Thoracic aorta (tissue), 2 donors: ENCODE measurements around the gene CD8A. TPM values are rescaled to one million over a fixed set of nuclear protein-coding genes. Genes with fewer than 3 reads are reported as not detected.
"Not testable (repeated sequence)": the region's sequence is repeated elsewhere in the genome, so short reads cannot be mapped to it uniquely, and the experiment has no call there.

Experiments used
- ATAC-seq: fragments of 150-250 bp; one replicate; pipeline ENCODE4 v1.8.0; 2017; ENCODE audit warnings: low read depth; ENCODE audit not compliant: insufficient number of reproducible peaks, low FRiP score
- DNase-seq: peaks from one replicate; pipeline ENCODE4 v3.0.0-alpha.2; 2020; ENCODE audit warnings: low spot score
- H3K27ac ChIP-seq, 2 donors: fragments of 200-600 bp; sonication (generic); 1 replicate in 1 of 2; 2 replicates in 1 of 2; pipeline ENCODE4 v1.5.1; 2016; ENCODE audit warnings: mild to moderate bottlenecking in 2 of 2, moderate library complexity in 2 of 2
- H3K27me3 ChIP-seq: fragments of 200-600 bp; sonication (generic); replicated peaks from 2 replicates; pipeline ENCODE4 v1.6.0; 2016; ENCODE audit warnings: mild to moderate bottlenecking; ENCODE audit not compliant: insufficient read depth
- H3K36me3 ChIP-seq: fragments of 200-600 bp; sonication (generic); one replicate; pipeline ENCODE4 v1.5.1; 2016
- H3K4me1 ChIP-seq, 2 donors: fragments of 200-600 bp; sonication (generic); 1 replicate in 1 of 2; 2 replicates in 1 of 2; pipeline versions ENCODE4 v1.5.1 to v1.6.0; 2016; ENCODE audit warnings: low read depth in 2 of 2, mild to moderate bottlenecking in 1 of 2; ENCODE audit not compliant: control insufficient read depth in 1 of 2
- H3K4me3 ChIP-seq: fragments of 200-600 bp; sonication (generic); 2 replicates; pipeline ENCODE4 v1.5.1; 2016; ENCODE audit warnings: mild to moderate bottlenecking
- H3K9me3 ChIP-seq: fragments of 200-600 bp; sonication (generic); 2 replicates; pipeline ENCODE4 v1.5.1; 2016
- CTCF ChIP-seq: fragments of 200-600 bp; sonication (generic); IDR thresholded peaks from one replicate; pipeline ENCODE4 v1.5.1; 2019; ENCODE audit warnings: antibody characterized with exemption
- total RNA-seq, 2 donors: library from RNA; depleted of rRNA; stranded (reverse); fragments of >200 nt; gene quantifications; one replicate each; pipeline versions ENCODE4 v1.1.0 to v1.2.3, GENCODE V29; 2016

The CD8A gene
- 1 to 10 TPM; 3.4 to 4.4 TPM for total RNA-seq

- DNase-seq = no peak
- no peak for ATAC-seq
- Histone ChIP-seq H3K27ac (no peak within 1 kb of the TSS), H3K4me1 (peaks cover 16 to 36% of the 10 kb centered on the region in 2 donors), H3K36me3 (no peaks in the 10 kb centered on the region), H3K4me3 (peak within 1 kb of the TSS; percentile 55), H3K27me3 (peaks cover 10% of the 10 kb centered on the region), H3K9me3 (no peaks in the 10 kb centered on the region)
- no peak for TF ChIP-seq CTCF
Observed at GRCh38 chr2:86790676-86791572, at the start of gene CD8A. Gene CD8A (minus strand): TSS chr2:86790913. CDS start chr2:86790825, 88 bp downstream.

- ATAC-seq, H3K27ac ChIP-seq, H3K4me3 ChIP-seq, H3K9me3 ChIP-seq, H3K36me3 ChIP-seq, DNase-seq, H3K27me3 ChIP-seq, H3K4me1 ChIP-seq: not testable (repeated sequence)
Observed at GRCh38 chr2:86839871-86840548, 49.3 kb upstream of the CD8A start.

DNA sequence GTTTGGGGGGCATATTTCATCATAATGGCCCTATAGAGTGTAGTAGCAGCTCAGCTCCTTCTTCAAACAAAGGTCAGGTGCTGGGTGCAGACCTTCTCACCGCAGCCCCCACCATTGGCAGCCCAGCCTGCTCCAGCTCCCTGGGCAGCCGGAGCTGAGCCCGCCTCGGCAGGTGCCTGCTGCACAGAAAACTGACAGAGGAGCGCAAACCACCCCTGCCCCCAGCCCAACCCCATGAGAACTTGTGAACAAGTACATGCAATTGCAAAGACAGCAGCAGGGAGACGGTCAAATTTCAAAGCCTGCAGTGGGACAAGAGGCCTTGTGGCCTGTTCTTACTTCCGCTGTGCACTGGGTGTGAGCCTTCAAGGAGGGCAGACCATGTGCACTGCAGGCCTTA lies 48.7 kb upstream of the CD8A start:
- not testable (repeated sequence) for H3K36me3 ChIP-seq, H3K27me3 ChIP-seq, ATAC-seq, DNase-seq, H3K4me1 ChIP-seq, H3K27ac ChIP-seq, H3K9me3 ChIP-seq, H3K4me3 ChIP-seq

- not testable (repeated sequence) for DNase-seq, ATAC-seq, H3K4me1 ChIP-seq, H3K27me3 ChIP-seq, H3K4me3 ChIP-seq, H3K36me3 ChIP-seq, H3K27ac ChIP-seq, H3K9me3 ChIP-seq
Observed at GRCh38 chr2:86837714-86838113, 47.0 kb upstream of the CD8A start.

DNA sequence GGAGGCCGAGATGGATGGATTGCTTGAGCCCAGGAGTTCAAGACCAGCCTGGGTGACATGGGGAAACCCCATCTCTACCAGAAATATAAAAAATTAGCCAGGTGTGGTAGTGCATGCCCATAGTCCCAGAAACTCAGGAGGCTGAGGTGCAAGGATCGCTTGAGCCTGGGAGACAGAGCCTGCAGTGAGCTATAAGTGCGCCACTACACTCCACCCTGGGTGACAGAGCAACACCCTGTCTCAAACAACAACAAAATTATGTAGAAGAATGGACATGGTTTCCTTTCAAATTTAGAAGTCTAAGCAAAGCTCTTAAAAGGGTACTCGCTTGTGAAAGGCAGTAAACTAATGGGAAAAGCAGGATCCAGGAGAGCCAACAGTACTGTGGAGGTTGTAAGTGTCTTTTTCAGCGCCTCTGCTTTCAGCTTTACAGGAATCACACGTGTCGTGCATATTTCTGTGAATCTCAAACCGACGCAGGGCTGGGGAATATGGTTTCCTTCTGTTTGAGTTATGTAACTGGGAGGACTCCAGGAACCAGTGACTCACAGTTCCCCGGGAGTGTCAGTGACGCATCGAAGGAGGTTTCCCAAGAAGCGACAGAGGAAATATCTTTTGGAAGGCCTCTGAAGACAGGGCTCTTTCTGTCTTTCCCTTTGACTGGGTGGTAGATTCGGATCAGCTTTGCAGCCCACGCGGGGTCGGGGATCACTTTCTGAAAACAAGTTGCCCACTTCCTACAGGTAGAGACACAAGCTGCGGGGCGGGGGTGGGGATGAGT lies 46.4 kb upstream of the CD8A start:
- not testable (repeated sequence) for H3K9me3 ChIP-seq, H3K27me3 ChIP-seq, H3K4me1 ChIP-seq, H3K36me3 ChIP-seq, H3K27ac ChIP-seq
- H3K4me3 ChIP-seq = peak overlapping the region; percentile 59
- DNase-seq (peak; percentile 59), ATAC-seq (peak; percentile 70)

- H3K27me3 ChIP-seq, DNase-seq, ATAC-seq: not testable (repeated sequence)
Observed at GRCh38 chr2:86835548-86835889, 44.8 kb upstream of the CD8A start.

DNA sequence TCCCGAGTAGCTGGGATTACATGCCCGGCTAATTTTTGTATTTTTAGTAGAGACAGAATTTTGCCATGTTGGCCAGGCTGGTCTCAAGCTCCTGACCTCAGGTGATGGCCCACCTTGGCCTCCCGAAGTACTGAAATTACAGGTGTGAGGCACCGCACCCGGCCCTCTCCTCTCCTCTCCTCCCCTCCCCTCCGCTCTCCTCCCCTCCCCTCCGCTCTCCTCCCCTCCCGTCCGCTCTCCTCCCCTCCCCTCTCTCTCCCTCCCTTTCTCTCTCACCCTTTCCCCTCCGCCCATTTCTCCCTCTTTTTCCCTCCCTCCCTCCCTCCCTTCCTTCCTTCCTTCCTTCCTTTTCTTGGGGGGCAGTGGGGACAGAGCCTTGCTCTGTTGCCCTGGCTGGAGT lies 42.6 kb upstream of the CD8A start:
- ATAC-seq = no peak
- Histone ChIP-seq H3K27ac (no peak overlapping the region), H3K27me3 (no peaks in the 10 kb centered on the region), H3K36me3 (no peaks in the 10 kb centered on the region), H3K4me3 (no peak overlapping the region), H3K9me3 (no peaks in the 10 kb centered on the region), H3K4me1 (no peaks in the 10 kb centered on the region)
- no peak for DNase-seq
- TF ChIP-seq CTCF = no peak

More at GRCh38 chr2:86835548-86835889, 44.8 kb upstream of the CD8A start:
- not testable (repeated sequence) for H3K36me3 ChIP-seq, H3K4me3 ChIP-seq, H3K4me1 ChIP-seq, H3K27ac ChIP-seq, H3K9me3 ChIP-seq
